PC-9 (cell line): ENCODE measurements around the gene MAPT. TPM values are rescaled to one million over a fixed set of nuclear protein-coding genes. Genes with fewer than 3 reads are reported as not detected.

Experiments used
- BruUV-seq: library from RNA; stranded (reverse); fragments of 400-500 nt; replicated peaks from 2 replicates; lab custom pipeline; 2021; lab: Mats Ljungman, UMichigan
- CTCF ChIA-PET: fragments of 300-600 bp; sonication (Branson Sonifier 250); formaldehyde crosslinking; loops from one replicate; lab custom pipeline; 2022; ENCODE audit warnings: antibody characterized with exemption; lab: Charles Lee
- POLR2A ChIA-PET: fragments of 300-600 bp; sonication (Branson Sonifier 250); formaldehyde crosslinking; loops from one replicate; lab custom pipeline; 2022; ENCODE audit warnings: antibody characterized with exemption; ENCODE audit not compliant: unreplicated experiment; lab: Charles Lee
- DNase-seq, 2 experiments: peaks; one replicate each; pipeline versions ENCODE4 v3.0.0 to v3.0.0-alpha.2; 2015 to 2022; ENCODE audit warnings: mixed read lengths in 1 of 2
- H2AFZ ChIP-seq: fragments of 200-600 bp; sonication (generic); 2 replicates; pipeline ENCODE4 v1.8.1; 2017; ENCODE audit warnings: antibody characterized with exemption
- H3F3A ChIP-seq: fragments of 200-600 bp; sonication (generic); 2 replicates; pipeline ENCODE4 v1.8.1; 2017; ENCODE audit warnings: antibody characterized with exemption, mild to moderate bottlenecking, low read depth; ENCODE audit not compliant: insufficient read depth
- H3K27ac ChIP-seq: fragments of 200-600 bp; sonication (generic); 2 replicates; pipeline ENCODE4 v1.6.1; 2016; ENCODE audit warnings: mixed run types
- H3K27me3 ChIP-seq: fragments of 200-600 bp; sonication (generic); 2 replicates; pipeline ENCODE4 v1.6.1; 2016; ENCODE audit warnings: low read depth, mixed run types; ENCODE audit not compliant: insufficient read depth
- H3K36me3 ChIP-seq: fragments of 200-600 bp; sonication (generic); 2 replicates; pipeline ENCODE4 v1.6.1; 2016; ENCODE audit warnings: low read depth, mixed run types
- H3K4me1 ChIP-seq: fragments of 200-600 bp; sonication (generic); replicated peaks from 2 replicates; pipeline ENCODE4 v1.6.1; 2016; ENCODE audit warnings: mixed run types; ENCODE audit not compliant: insufficient read depth
- H3K4me2 ChIP-seq: fragments of 200-600 bp; sonication (generic); 2 replicates; pipeline ENCODE4 v1.6.1; 2017; ENCODE audit warnings: mixed run types
- H3K4me3 ChIP-seq: fragments of 200-600 bp; sonication (generic); 2 replicates; pipeline ENCODE4 v1.6.1; 2016; ENCODE audit warnings: mixed run types
- H3K79me2 ChIP-seq: fragments of 200-600 bp; sonication (generic); 2 replicates; pipeline ENCODE4 v1.6.1; 2017; ENCODE audit warnings: low read depth, mixed run types
- H3K9me2 ChIP-seq: fragments of 200-600 bp; sonication (generic); 2 replicates; pipeline ENCODE4 v1.8.1; 2017; ENCODE audit warnings: mild to moderate bottlenecking; ENCODE audit not compliant: insufficient read depth
- H3K9me3 ChIP-seq: fragments of 200-600 bp; sonication (generic); 2 replicates; pipeline ENCODE4 v1.8.1; 2016; ENCODE audit warnings: low read depth; ENCODE audit not compliant: insufficient read depth
- H4K20me1 ChIP-seq: fragments of 200-600 bp; sonication (generic); 2 replicates; pipeline ENCODE4 v1.8.1; 2017; ENCODE audit not compliant: insufficient read depth
- CTCF ChIP-seq: fragments of 200-600 bp; sonication (generic); conservative IDR thresholded peaks from 2 replicates; pipeline ENCODE4 v1.6.1; 2017; ENCODE audit warnings: mixed run types, antibody characterized with exemption, mild to moderate bottlenecking, moderate library complexity
- EZH2 ChIP-seq: fragments of 200-600 bp; sonication (generic); IDR thresholded peaks from 2 replicates; pipeline ENCODE4 v1.8.0; 2017; ENCODE audit warnings: antibody characterized with exemption, low read depth
- intact Hi-C: fragments of 100-400 bp; cut with micrococcal nuclease; formaldehyde crosslinking; loops from one replicate; pipeline ENCODE4 v1.10.0; 2022; ENCODE audit not compliant: unreplicated experiment
- total RNA-seq: library from RNA; stranded (reverse); gene quantifications from 2 replicates; pipeline ENCODE4 v1.2.3, GENCODE V29; 2021

The MAPT gene
- total RNA-seq, 1 experiment from 2014 or later = 0.85 TPM

GRCh38 chr17:46000292-46000691 is 105.9 kb downstream of the MAPT start:
- no peak overlapping the region for H2AFZ ChIP-seq
- peak in 1 of 2 experiments; percentile 29 for DNase-seq
- ChIA-PET CTCF (no interaction called here), POLR2A (no interaction called here)
- no peak overlapping the region for H3K4me3 ChIP-seq
- H4K20me1 ChIP-seq = no peaks in the 10 kb centered on the region
- no peaks in the 10 kb centered on the region for H3K36me3 ChIP-seq
- no peaks in the 10 kb centered on the region for H3K27me3 ChIP-seq
- TF ChIP-seq CTCF (no peak), EZH2 (no peak)
- H3K4me1 ChIP-seq = no peaks in the 10 kb centered on the region
- no peaks in the 10 kb centered on the region for H3K9me2 ChIP-seq
- intact Hi-C loops = loop anchor here (5.0 kb wide), 2 partner anchors 192 to 212 kb away; partner anchors contain the start of gene KANSL1
- no peak overlapping the region for H3K27ac ChIP-seq
- H3F3A ChIP-seq = no peaks in the 10 kb centered on the region
- no peak overlapping the region for H3K4me2 ChIP-seq
- no peaks in the 10 kb centered on the region for H3K9me3 ChIP-seq
- no peaks in the 10 kb centered on the region for H3K79me2 ChIP-seq
- no TSS peak for BruUV-seq

- no TSS peak for BruUV-seq
- Histone ChIP-seq H3K4me1 (no peaks in the 10 kb centered on the region), H3K9me3 (no peaks in the 10 kb centered on the region), H2AFZ (no peak overlapping the region), H3K4me3 (no peak overlapping the region), H3F3A (no peaks in the 10 kb centered on the region), H3K4me2 (no peak overlapping the region), H4K20me1 (no peaks in the 10 kb centered on the region), H3K79me2 (no peaks in the 10 kb centered on the region), H3K27ac (no peak overlapping the region), H3K36me3 (no peaks in the 10 kb centered on the region), H3K27me3 (no peaks in the 10 kb centered on the region), H3K9me2 (no peaks in the 10 kb centered on the region)
- TF ChIP-seq EZH2 = no peak
- TF ChIP-seq CTCF = no peak
- no peak for DNase-seq
- POLR2A ChIA-PET = no interaction called here
- intact Hi-C loops = loop anchor here (5.0 kb wide), 2 partner anchors 192 to 212 kb away; partner anchors contain the start of gene KANSL1
- CTCF ChIA-PET = interaction anchor here (1.1 kb wide), 1 partner anchor 10 kb away, joined by 3 read pairs; no protein-coding TSS in a partner anchor
Observed at GRCh38 chr17:46000757-46001156, 106.4 kb downstream of the MAPT start.

GRCh38 chr17:46001390-46002310 is 107.3 kb downstream of the MAPT start:
- Histone ChIP-seq H3K4me3 (no peak overlapping the region), H3K27ac (no peak overlapping the region), H3F3A (no peaks in the 10 kb centered on the region), H2AFZ (no peak overlapping the region), H3K9me3 (no peaks in the 10 kb centered on the region), H4K20me1 (no peaks in the 10 kb centered on the region), H3K4me1 (no peaks in the 10 kb centered on the region), H3K9me2 (no peaks in the 10 kb centered on the region), H3K4me2 (no peak overlapping the region), H3K27me3 (no peaks in the 10 kb centered on the region), H3K79me2 (no peaks in the 10 kb centered on the region), H3K36me3 (no peaks in the 10 kb centered on the region)
- CTCF ChIA-PET = interaction anchor here (1.1 kb wide), 1 partner anchor 11 kb away, joined by 3 read pairs; no protein-coding TSS in a partner anchor
- DNase-seq = peak in 1 of 2 experiments; percentile 26
- intact Hi-C loops = loop anchor here (5.0 kb wide), 2 partner anchors 191 to 211 kb away; partner anchors contain the start of gene KANSL1
- POLR2A ChIA-PET = no interaction called here
- TF ChIP-seq EZH2 = no peak
- TF ChIP-seq CTCF = no peak
- BruUV-seq = no TSS peak
